Myocyte (in vitro differentiated cells): ENCODE data around the gene GPS1. TPM values are rescaled to one million over a fixed set of nuclear protein-coding genes. Genes with fewer than 3 reads are reported as not detected.
"Not testable (repeated sequence)": the region's sequence is repeated elsewhere in the genome, so short reads cannot be mapped to it uniquely, and the experiment has no call there.

Experiments used
- DNase-seq: peaks from one replicate; pipeline ENCODE4 v3.0.0-alpha.2; 2012; ENCODE audit warnings: low read depth
- total RNA-seq: library from RNA; depleted of rRNA; stranded (reverse); fragments of >200 nt; gene quantifications from 2 replicates; pipeline ENCODE4 v1.2.3, GENCODE V29; 2014

GPS1 gene
- total RNA-seq, 1 donor from 2014 or later, result 121 TPM

DNA sequence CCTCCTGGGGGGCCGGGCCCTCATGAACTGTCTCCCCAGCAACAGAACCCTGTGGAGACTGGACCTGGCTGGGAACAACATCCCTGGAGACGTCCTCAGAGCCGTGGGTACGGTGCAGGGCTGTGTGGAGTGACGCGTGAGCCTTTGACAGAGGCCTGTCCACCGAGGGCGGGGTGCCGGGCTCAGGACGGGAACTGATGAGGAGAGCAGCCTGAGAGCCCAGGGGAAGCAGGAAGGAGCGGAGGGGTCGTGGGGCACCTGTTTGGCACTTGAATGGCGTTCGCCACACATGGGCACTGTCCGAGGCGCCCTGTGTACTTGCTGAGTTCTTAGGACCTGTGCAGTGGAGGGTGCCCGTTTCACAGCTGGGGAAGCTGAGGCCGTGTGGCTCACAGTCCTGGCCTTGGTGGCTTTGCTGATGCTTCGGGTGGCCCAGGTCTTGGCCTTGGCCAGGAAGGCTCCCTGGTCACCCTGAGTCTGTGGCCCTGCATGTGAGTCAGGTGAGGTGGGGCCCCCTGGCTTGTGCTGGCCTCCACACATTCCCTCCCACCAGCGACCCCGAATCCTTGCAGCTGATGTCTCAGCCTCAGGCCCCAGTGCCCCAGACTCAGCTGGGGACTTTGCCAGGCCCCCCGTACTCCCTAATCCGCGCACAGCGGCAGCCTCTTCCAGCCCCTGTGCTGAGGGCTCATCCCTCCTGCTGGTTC is 26.1 kb upstream of the GPS1 start:
- DNase-seq, result no peak

DNA sequence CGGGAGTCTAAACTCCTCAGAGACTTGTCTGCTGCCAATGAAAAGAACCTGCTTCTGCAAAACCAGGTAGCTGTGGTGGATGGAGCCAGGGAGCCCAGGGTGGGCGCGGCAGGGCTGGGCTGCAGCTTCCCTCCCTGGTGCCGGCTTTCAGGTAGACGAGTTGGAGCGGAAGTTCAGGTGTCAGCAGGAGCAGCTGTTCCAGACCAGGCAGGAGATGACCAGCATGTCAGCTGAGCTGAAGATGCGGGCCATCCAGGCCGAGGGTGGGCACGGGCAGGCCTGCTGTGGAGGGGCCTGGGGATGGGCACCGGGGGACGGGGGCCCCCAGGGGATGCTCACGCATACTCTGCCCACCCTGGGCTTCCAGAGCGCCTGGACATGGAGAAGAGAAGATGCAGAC is 23.5 kb upstream of the GPS1 start:
- DNase-seq, result no peak

- DNase-seq, result no peak
These were observed 22.7 kb upstream of the GPS1 start for GRCh38 chr17:82028966-82029365.

GRCh38 chr17:82029391-82029790 is 22.3 kb upstream of the GPS1 start:
- DNase-seq, result no peak

DNA sequence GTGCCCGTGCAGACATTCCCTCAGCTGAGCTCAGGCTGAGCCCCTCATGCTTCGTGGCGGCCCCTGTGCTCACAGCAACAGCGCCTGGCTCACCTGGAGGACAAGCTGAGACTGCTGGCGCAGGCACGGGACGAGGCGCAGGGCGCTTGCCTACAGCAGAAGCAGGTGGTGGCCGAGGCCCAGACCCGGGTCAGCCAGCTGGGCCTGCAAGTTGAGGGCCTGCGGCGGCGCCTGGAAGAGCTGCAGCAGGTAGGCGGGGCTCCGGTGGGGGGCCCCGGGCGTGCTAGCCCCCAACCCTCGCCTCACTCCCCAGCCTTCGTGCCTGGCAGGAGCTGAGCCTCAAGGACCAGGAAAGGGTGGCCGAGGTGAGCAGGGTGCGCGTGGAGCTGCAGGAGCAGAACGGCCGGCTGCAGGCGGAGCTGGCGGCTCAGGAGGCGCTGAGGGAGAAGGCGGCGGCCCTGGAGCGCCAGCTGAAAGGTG is 21.7 kb upstream of the GPS1 start:
- DNase-seq, result no peak

- peak; percentile 54 for DNase-seq
These were observed 21.0 kb upstream of the GPS1 start for GRCh38 chr17:82030470-82031302.

DNA sequence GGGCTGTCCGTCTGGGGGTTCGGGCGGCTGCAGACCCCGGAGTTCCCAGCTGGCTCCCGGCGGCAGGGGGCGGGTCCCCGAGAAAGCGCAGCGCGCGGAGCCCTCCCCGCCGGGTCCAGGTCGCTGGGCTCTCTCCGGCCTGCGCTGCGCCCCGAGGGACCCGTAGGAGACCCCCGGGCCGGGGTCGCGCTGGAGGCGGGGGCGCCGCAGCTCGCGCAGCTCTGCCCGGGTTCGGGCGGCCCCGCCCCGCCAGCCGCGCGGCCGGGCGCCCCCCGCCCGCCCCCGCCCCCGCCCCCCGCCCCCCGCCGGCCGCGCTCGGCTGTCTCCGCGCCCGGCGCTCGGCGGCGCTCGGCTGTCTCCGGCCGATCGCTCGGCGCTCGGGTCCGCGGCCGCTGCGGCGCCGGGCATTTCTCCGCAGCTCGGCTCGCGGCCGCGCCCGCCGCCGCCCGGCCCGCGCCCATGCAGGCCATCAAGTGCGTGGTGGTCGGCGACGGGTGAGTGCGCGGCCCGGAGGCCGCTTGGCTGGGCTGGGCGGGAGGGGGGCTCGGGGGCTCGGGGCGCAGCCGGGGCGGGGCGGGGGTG is 20.3 kb upstream of the GPS1 start, which contains the start of gene RAC3:
TSS of gene RAC3 (plus strand) at position 376 of the 582 bp plus-strand sequence. CDS start at position 460, 84 bp downstream.
- no peak for DNase-seq

GRCh38 chr17:82031885-82032627 is 19.6 kb upstream of the GPS1 start:
- DNase-seq, result no peak

DNA sequence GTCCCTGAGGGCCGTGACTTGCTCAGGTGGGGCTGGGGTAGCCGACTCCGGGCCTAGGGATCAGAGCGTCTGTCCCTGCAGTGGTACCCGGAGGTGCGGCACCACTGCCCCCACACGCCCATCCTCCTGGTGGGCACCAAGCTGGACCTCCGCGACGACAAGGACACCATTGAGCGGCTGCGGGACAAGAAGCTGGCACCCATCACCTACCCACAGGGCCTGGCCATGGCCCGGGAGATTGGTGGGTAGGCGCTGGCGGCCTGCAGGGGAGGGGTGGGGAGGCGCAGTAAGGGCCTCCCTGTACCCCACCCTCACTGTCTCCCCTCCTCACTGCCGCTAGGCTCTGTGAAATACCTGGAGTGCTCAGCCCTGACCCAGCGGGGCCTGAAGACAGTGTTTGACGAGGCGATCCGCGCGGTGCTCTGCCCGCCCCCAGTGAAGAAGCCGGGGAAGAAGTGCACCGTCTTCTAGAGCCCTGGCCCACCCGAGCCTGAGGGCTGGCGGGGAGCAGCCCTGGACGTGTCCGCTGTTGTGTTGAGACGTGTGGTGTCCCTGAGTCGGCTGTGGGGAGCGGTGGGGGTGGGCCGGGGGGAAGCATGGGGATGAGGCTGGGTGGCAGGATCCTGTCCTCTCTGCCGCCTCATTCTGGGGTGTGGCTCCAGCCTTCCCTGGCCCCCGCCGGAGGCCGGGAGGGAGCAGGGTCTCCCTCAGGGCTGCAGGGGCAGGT is 18.2 kb upstream of the GPS1 start:
- DNase-seq, result no peak

GRCh38 chr17:82034371-82035011 is 17.2 kb upstream of the GPS1 start:
- no peak for DNase-seq

DNA sequence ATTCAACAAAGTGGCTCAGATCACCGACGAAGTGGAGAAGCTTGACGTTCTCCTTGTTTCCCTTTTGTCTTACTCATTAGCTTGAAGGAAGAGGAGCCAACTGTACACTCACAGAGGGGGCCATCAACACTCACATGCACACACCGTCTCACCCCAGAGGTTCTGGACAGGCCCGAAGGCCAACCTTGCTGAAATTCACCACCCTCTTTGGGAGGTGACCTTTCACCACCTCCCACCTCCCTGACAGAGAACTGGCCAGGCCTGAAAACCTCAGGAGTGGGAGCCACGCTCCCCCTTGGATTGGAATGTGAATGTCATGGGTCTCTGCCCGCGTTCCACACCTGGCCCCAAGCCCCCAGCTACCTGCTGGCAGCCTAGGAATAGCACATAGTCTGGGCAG is 16.2 kb upstream of the GPS1 start:
- no peak for DNase-seq

GRCh38 chr17:82035956-82036633 is 15.6 kb upstream of the GPS1 start:
- DNase-seq, result no peak

- no peak for DNase-seq
These were observed 15.0 kb upstream of the GPS1 start for GRCh38 chr17:82036634-82037091.

DNA sequence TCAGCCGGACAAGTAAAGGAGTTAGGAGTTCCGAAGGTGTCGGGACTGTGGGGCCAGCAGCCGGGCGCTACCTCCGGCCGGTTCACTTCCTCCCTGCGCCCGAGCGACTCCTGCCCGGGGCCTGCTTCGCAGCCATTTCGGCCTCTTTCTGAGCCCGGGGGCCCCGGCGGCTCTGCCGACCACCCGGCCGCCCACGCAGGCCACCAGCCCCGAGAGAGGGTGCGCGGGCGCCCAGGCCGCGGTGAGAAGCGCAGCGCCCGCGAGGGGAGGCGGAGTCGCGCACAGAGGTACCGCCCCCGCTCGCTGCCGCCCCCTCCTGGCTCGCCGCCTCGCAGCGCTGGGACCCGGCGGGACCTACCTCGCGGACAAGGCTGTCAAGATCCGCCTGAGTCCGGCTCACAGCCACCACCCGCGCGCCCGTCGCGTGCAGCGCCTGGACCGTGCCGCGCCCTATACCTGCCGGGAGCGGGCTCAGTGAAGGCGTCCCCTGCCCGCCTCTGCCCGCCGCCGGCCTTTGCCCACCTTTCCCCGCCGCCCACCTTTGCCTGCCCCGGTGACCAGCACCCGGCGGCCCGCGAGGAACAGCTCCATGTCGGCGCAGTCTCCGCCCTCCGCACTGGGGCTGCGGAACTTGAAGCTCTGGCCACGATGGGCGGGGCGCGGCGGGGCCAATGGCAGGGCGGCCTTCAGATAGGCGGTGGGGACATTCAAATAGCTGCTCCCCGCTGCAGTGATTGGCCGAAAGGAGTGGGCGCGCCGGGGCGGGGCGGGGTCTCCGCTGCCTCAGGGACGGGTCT is 14.4 kb upstream of the GPS1 start, which contains the start of gene DCXR:
TSS of gene DCXR (minus strand) at position 606 of the 797 bp plus-strand sequence. CDS start at position 591, 15 bp downstream.
- peak; percentile 96 for DNase-seq

- no peak for DNase-seq
These were observed 13.9 kb upstream of the GPS1 start for GRCh38 chr17:82037889-82038195.

GRCh38 chr17:82038796-82039409 is 12.8 kb upstream of the GPS1 start:
- DNase-seq, result not testable (repeated sequence)

- DNase-seq, result no peak
These were observed 11.9 kb upstream of the GPS1 start for GRCh38 chr17:82039695-82040299.
